ENCODE measurements around the gene ZNF655.

Gene ZNF655

DNA sequence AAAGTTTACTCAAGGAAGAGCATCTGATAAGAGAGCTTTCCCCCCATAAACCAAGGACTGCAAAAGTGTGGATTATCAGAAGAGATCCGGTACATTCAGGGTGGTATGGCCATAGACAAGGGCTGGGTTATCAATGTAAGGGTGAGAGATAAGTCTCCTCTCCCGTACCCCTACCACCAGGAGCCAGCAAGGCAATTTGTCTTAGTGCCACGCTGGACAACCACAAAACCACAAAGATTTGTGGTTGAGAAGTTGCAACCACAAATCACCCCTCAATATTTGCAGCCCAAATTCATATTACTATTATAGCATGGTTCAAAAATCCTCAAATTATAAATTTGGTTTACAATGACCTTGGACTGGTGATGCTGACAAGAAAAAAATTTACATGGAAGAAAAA is 56.1 kb downstream of the ZNF655 start (continued):
- no peak for TF ChIP-seq TCF4 (CRISPR knock-in tag; IDR thresholded peaks at IDR 0.05; ENCODE audit: borderline replicate concordance)
- TF ChIP-seq ESRRG (CRISPR knock-in tag; IDR thresholded peaks at IDR 0.05), result no peak
- no peak for TF ChIP-seq ZFP3 (CRISPR knock-in tag; IDR thresholded peaks at IDR 0.05)

DNA sequence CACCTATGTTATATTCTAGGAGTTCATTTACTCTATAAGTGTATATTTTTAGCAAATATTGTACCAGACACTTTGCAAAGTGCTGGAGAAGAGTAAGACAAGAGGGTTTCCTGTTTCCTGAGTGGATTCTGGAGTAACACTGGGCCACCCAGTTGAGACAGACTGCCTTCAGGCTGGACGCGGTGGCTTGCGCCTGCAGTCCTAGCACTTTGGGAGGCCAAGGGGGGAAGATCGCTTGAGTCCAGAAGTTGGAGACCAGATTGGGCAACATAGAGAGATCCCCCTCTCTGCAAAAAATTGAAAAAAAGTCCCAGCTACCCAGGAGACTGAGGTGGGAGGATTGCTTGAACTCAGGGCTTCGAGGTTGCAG is 57.5 kb downstream of the ZNF655 start:
- no peak for ATAC-seq
- no peak for TF ChIP-seq ZC3H10 (CRISPR knock-in tag; IDR thresholded peaks at IDR 0.05)
- TF ChIP-seq, protein P1, sequence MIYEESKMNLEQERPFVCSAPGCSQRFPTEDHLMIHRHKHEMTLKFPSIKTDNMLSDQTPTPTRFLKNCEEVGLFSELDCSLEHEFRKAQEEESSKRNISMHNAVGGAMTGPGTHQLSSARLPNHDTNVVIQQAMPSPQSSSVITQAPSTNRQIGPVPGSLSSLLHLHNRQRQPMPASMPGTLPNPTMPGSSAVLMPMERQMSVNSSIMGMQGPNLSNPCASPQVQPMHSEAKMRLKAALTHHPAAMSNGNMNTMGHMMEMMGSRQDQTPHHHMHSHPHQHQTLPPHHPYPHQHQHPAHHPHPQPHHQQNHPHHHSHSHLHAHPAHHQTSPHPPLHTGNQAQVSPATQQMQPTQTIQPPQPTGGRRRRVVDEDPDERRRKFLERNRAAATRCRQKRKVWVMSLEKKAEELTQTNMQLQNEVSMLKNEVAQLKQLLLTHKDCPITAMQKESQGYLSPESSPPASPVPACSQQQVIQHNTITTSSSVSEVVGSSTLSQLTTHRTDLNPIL (CRISPR knock-in tag; IDR thresholded peaks at IDR 0.05; ENCODE audit: low read depth), result no peak

DNA sequence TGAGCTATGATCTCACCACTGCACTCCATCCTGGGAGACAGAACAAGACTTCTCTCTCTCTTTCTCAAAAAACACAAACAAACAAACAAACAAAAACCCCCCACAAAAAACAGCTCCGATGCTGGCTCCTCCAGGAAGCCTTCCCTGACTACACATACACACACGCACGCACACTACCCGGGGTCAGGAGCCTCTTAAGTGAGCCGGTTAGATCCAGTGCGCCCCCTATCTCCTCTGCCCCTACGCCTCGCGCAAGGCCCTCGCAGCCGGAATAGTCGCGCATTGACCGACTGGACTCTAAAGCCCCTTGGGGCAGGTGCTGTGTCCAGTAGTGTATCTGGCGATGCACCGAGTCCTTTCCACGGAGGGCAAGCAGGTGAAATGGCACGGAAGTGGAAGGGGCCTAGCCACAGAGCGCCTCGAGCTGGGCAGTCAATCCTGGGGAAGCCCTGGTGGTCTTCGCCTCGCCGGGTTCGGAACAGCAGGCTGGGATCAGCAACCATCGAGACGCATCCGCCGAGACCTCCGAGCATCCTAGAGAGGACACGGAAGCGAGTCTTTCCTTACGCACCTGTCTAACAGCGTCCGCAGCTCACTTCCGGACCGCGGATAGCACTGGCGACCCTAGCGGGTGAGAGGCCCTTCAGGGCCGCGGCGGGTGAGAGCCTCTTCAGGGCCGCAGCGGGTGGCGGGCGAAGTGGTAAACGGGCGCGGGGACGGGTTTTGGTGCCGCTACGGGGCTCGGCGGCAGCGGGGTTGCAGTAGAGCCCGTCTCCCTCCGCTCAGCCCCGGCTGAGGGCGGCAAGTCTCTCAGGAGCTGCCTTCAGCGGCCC is 58.1 kb downstream of the ZNF655 start, which contains the start of gene ZSCAN25:
Gene ZSCAN25, plus strand, starts transcription at position 588 of the 833 bp plus-strand sequence. CDS start 2,661 bp downstream, outside the sequence.
- ATAC-seq, result peak; percentile 98

More for the DNA sequence above, 58.1 kb downstream of the ZNF655 start, which contains the start of gene ZSCAN25:
- TF ChIP-seq ZNF565 (CRISPR knock-in tag; conservative IDR thresholded peaks at IDR 0.05; ENCODE audit: low read depth), result no peak; the same call in 1 of the 2 replicates
- TF ChIP-seq PPARA (CRISPR knock-in tag; IDR thresholded peaks at IDR 0.05; ENCODE audit: borderline replicate concordance), result no peak
- no peak for TF ChIP-seq TOX (CRISPR knock-in tag; IDR thresholded peaks at IDR 0.05; ENCODE audit: borderline replicate concordance)
- TF ChIP-seq, protein P1 (CRISPR knock-in tag; IDR thresholded peaks at IDR 0.05; ENCODE audit: low read depth), result peak; percentile 9; the same call in 1 of the 2 replicates
- no peak for TF ChIP-seq ZNF8 (CRISPR knock-in tag; IDR thresholded peaks at IDR 0.05)
- TF ChIP-seq ZC3H10 (CRISPR knock-in tag; IDR thresholded peaks at IDR 0.05), result no peak
- TF ChIP-seq CSDC2 (CRISPR knock-in tag; IDR thresholded peaks at IDR 0.05), result no peak
- no peak for TF ChIP-seq ESRRG (CRISPR knock-in tag; IDR thresholded peaks at IDR 0.05)
- TF ChIP-seq RARB (CRISPR knock-in tag; IDR thresholded peaks at IDR 0.05), result no peak
- TF ChIP-seq ZFP30 (CRISPR knock-in tag; IDR thresholded peaks at IDR 0.05), result no peak
- no peak for TF ChIP-seq ARNTL (CRISPR knock-in tag; IDR thresholded peaks at IDR 0.05; ENCODE audit: borderline replicate concordance, low read depth)
- TF ChIP-seq BACH2 (CRISPR knock-in tag; IDR thresholded peaks at IDR 0.05; ENCODE audit: borderline replicate concordance), result 0 out of 2 replicates have a peak, but pooled peaks have one; percentile 60
- no peak for TF ChIP-seq ZNF70 (CRISPR knock-in tag; IDR thresholded peaks at IDR 0.05)
- TF ChIP-seq ISL1 (CRISPR knock-in tag; IDR thresholded peaks at IDR 0.05), result 0 out of 2 replicates have a peak, but pooled peaks have one; percentile 19
- no peak for TF ChIP-seq OSR1 (CRISPR knock-in tag; IDR thresholded peaks at IDR 0.05)
- TF ChIP-seq, protein P2, sequence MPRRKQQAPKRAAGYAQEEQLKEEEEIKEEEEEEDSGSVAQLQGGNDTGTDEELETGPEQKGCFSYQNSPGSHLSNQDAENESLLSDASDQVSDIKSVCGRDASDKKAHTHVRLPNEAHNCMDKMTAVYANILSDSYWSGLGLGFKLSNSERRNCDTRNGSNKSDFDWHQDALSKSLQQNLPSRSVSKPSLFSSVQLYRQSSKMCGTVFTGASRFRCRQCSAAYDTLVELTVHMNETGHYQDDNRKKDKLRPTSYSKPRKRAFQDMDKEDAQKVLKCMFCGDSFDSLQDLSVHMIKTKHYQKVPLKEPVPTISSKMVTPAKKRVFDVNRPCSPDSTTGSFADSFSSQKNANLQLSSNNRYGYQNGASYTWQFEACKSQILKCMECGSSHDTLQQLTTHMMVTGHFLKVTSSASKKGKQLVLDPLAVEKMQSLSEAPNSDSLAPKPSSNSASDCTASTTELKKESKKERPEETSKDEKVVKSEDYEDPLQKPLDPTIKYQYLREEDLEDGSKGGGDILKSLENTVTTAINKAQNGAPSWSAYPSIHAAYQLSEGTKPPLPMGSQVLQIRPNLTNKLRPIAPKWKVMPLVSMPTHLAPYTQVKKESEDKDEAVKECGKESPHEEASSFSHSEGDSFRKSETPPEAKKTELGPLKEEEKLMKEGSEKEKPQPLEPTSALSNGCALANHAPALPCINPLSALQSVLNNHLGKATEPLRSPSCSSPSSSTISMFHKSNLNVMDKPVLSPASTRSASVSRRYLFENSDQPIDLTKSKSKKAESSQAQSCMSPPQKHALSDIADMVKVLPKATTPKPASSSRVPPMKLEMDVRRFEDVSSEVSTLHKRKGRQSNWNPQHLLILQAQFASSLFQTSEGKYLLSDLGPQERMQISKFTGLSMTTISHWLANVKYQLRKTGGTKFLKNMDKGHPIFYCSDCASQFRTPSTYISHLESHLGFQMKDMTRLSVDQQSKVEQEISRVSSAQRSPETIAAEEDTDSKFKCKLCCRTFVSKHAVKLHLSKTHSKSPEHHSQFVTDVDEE (CRISPR knock-in tag; IDR thresholded peaks at IDR 0.05), result peak; percentile 69
- peak; percentile 95; the same call in 1 of the 2 replicates for TF ChIP-seq SNAI2 (CRISPR knock-in tag; IDR thresholded peaks at IDR 0.05)
- TF ChIP-seq TCF4 (CRISPR knock-in tag; IDR thresholded peaks at IDR 0.05; ENCODE audit: borderline replicate concordance), result peak; percentile 9; the same call in 1 of the 2 replicates
- TF ChIP-seq, protein P3, sequence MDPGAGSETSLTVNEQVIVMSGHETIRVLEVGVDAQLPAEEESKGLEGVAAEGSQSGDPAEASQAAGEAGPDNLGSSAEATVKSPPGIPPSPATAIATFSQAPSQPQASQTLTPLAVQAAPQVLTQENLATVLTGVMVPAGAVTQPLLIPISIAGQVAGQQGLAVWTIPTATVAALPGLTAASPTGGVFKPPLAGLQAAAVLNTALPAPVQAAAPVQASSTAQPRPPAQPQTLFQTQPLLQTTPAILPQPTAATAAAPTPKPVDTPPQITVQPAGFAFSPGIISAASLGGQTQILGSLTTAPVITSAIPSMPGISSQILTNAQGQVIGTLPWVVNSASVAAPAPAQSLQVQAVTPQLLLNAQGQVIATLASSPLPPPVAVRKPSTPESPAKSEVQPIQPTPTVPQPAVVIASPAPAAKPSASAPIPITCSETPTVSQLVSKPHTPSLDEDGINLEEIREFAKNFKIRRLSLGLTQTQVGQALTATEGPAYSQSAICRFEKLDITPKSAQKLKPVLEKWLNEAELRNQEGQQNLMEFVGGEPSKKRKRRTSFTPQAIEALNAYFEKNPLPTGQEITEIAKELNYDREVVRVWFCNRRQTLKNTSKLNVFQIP (CRISPR knock-in tag; IDR thresholded peaks at IDR 0.05; ENCODE audit: borderline replicate concordance, low read depth), result peak; percentile 18; the same call in 1 of the 2 replicates
- TF ChIP-seq ZFP3 (CRISPR knock-in tag; IDR thresholded peaks at IDR 0.05), result peak; percentile 89
- TF ChIP-seq, protein P4, sequence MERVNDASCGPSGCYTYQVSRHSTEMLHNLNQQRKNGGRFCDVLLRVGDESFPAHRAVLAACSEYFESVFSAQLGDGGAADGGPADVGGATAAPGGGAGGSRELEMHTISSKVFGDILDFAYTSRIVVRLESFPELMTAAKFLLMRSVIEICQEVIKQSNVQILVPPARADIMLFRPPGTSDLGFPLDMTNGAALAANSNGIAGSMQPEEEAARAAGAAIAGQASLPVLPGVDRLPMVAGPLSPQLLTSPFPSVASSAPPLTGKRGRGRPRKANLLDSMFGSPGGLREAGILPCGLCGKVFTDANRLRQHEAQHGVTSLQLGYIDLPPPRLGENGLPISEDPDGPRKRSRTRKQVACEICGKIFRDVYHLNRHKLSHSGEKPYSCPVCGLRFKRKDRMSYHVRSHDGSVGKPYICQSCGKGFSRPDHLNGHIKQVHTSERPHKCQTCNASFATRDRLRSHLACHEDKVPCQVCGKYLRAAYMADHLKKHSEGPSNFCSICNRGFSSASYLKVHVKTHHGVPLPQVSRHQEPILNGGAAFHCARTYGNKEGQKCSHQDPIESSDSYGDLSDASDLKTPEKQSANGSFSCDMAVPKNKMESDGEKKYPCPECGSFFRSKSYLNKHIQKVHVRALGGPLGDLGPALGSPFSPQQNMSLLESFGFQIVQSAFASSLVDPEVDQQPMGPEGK (CRISPR knock-in tag; IDR thresholded peaks at IDR 0.05; ENCODE audit: borderline replicate concordance), result no peak
- TF ChIP-seq GLIS3 (CRISPR knock-in tag; IDR thresholded peaks at IDR 0.05), result peak; percentile 75

Measured in SK-N-SH treated with all-trans-retinoic acid at 6 μM for 48 hours (cell line).